NCI-H345 (cell line): ENCODE measurements around the gene C2CD4A.
"Not testable (repeated sequence)": the region's sequence is repeated elsewhere in the genome, so short reads cannot be mapped to it uniquely, and the experiment has no call there.

Source experiments
- DNase-seq: peaks from one replicate; lab custom pipeline; 2025; lab: John Stamatoyannopoulos, UW

The C2CD4A gene

GRCh38 chr15:62066663-62067447, at the start of gene C2CD4A:
Gene C2CD4A, plus strand, starts transcription at chr15:62066977. Its CDS starts 637 bp downstream, at chr15:62067614.
- DNase-seq = peak; percentile 90

- DNase-seq = no peak
Observed at GRCh38 chr15:62020576-62021160, 46.1 kb upstream of the C2CD4A start.

GRCh38 chr15:62021991-62022600, 44.7 kb upstream of the C2CD4A start:
- DNase-seq = no peak

GRCh38 chr15:62026487-62027262, 40.1 kb upstream of the C2CD4A start:
- DNase-seq = no peak

GRCh38 chr15:62027263-62027565, 39.6 kb upstream of the C2CD4A start:
- no peak for DNase-seq

- no peak for DNase-seq
Observed at GRCh38 chr15:62027916-62028315, 38.9 kb upstream of the C2CD4A start.

GRCh38 chr15:62035256-62035924, 31.4 kb upstream of the C2CD4A start:
- no peak for DNase-seq

GRCh38 chr15:62046078-62046743, 20.6 kb upstream of the C2CD4A start:
- no peak for DNase-seq

GRCh38 chr15:62047282-62047827, 19.4 kb upstream of the C2CD4A start:
- no peak for DNase-seq

GRCh38 chr15:62048254-62048653, 18.5 kb upstream of the C2CD4A start:
- DNase-seq = not testable (repeated sequence)

- DNase-seq = no peak
Observed at GRCh38 chr15:62050115-62050514, 16.7 kb upstream of the C2CD4A start.

- no peak for DNase-seq
Observed at GRCh38 chr15:62051166-62051565, 15.6 kb upstream of the C2CD4A start.

GRCh38 chr15:62052713-62053112, 14.1 kb upstream of the C2CD4A start:
- no peak for DNase-seq

- no peak for DNase-seq
Observed at GRCh38 chr15:62053439-62054085, 13.2 kb upstream of the C2CD4A start.

GRCh38 chr15:62054979-62055378, 11.8 kb upstream of the C2CD4A start:
- no peak for DNase-seq

- no peak for DNase-seq
Observed at GRCh38 chr15:62057341-62057980, 9.3 kb upstream of the C2CD4A start.

GRCh38 chr15:62058327-62059028, 8.3 kb upstream of the C2CD4A start:
- DNase-seq = no peak

- no peak for DNase-seq
Observed at GRCh38 chr15:62059108-62059815, 7.5 kb upstream of the C2CD4A start.

- DNase-seq = peak; percentile 8
Observed at GRCh38 chr15:62059816-62060112, 7.0 kb upstream of the C2CD4A start.
